ENCODE results near the gene SLC66A1.

DNA sequence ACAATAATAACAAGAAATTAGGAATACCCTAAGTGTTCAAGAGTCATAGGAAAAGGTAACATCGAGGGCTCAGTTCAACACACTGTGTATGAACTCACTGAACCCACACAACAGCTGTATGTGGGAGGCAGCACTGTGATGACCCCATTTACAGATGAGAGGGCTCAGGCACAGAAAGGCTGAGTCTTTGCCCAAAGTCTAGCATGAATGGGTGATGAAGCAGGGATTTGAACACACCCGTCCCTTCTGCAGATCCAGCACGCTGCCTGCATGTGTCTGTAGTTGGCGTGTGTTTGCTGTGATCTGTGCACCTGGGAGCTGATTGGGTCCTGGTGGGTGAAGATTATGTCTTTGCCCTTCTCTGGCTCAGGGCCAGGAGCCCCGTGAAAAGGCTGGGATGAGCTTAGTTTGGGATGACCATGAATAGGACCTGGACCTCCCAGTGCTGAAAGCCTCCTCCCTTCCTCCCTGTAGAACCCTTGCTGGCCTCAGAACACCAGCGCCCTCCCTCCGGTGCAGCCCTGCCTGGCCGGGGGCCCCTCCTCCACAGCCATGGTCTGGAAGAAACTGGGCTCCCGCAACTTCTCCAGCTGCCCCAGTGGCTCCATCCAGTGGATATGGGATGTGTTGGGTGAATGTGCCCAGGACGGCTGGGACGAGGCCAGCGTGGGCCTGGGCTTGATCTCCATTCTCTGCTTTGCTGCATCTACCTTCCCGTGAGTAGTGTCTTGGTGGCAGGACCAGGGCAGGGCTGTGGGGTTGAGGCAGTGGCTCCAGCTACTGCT, 5.2 kb downstream of the SLC66A1 start:
- TF ChIP-seq POLR2A (IDR thresholded peaks at IDR 0.05): no peak
- TF ChIP-seq, protein P1, sequence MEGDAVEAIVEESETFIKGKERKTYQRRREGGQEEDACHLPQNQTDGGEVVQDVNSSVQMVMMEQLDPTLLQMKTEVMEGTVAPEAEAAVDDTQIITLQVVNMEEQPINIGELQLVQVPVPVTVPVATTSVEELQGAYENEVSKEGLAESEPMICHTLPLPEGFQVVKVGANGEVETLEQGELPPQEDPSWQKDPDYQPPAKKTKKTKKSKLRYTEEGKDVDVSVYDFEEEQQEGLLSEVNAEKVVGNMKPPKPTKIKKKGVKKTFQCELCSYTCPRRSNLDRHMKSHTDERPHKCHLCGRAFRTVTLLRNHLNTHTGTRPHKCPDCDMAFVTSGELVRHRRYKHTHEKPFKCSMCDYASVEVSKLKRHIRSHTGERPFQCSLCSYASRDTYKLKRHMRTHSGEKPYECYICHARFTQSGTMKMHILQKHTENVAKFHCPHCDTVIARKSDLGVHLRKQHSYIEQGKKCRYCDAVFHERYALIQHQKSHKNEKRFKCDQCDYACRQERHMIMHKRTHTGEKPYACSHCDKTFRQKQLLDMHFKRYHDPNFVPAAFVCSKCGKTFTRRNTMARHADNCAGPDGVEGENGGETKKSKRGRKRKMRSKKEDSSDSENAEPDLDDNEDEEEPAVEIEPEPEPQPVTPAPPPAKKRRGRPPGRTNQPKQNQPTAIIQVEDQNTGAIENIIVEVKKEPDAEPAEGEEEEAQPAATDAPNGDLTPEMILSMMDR (IDR thresholded peaks at IDR 0.05): no peak
